Ecto neural progenitor cell (in vitro differentiated cells): ENCODE data around the gene VILL.
"Not testable (repeated sequence)": the region's sequence is repeated elsewhere in the genome, so short reads cannot be mapped to it uniquely, and the experiment has no call there.

Experiments
- DNase-seq: peaks from one replicate; pipeline ENCODE4 v3.0.0-alpha.2; 2018; ENCODE audit warnings: low spot score

Gene VILL

DNA sequence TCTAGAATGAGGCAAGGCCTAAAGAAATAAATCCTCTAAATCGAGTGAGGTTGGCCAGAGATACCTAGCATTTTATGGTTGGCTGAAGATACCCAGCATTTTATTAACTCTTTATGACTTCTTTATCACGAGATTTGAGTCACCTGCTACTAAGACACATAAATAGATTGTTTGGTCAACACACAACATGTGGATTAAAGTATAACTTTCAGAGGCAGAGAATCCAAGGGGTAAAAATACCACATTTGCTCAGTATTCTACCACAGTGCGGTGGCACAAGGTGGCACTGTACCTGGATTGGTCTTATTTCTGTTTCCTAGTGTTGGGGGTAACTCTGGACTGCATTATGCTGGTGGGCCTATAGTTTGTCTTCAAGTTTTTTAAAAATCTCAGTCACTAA is 27.0 kb upstream of the VILL start:
- DNase-seq = no peak

GRCh38 chr3:37964146-37964545 is 26.4 kb upstream of the VILL start:
- DNase-seq = no peak

- no peak for DNase-seq
Measured at GRCh38 chr3:37964716-37965115, 25.9 kb upstream of the VILL start.

DNA sequence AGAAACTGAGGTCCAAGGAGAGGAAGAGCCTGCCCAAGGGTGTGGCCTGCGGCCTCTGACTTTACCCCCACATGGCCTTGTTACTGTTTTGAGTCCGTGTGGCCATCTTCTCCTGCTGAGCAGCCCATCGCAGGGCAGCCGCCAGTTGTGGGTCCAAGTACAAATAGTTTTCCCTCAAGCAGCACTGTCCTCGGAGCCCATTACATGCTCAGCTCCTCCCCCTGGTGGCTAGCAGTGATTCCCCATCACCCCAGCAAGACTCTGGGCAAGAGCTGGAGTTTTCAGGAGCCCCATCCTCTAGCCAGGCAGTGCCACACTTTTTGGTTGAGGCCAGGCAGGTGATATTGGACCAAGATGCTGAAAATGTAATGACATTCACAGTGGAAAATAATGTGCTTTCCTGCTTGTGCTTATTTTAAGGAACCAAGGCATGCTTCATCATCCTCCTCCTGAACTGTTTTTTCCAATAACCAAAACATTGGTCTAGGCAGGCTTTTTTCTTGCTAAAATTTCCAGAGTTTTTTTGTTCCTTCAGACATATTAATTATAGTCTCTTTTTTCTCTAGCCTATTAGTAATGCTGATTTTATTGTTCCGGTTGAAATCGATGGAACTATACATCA is 23.2 kb upstream of the VILL start:
- peak; percentile 74 for DNase-seq

DNA sequence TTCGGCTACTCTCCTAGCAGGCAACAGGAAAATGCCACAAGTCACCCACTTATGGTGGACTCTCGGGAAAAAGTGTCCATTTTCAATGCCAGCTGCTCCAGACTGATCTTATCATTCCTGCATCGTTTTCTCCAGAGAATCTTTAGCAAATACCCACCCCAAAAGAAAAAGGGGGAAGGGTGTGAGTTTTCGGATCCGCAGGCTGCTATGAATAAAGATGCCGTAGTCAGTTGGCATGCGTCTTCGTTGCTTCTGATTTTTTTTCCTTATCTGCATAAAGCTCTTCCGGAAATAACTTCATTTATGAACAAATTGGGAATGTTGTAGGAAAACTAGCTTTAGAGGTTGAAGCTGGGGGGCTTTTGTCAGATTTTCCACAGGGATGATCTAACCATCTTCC is 22.4 kb upstream of the VILL start:
- no peak for DNase-seq

- no peak for DNase-seq
Measured at GRCh38 chr3:37968813-37969595, 21.6 kb upstream of the VILL start.

- DNase-seq = no peak
Measured at GRCh38 chr3:37969596-37970100, 20.9 kb upstream of the VILL start.

GRCh38 chr3:37970802-37971201 is 19.8 kb upstream of the VILL start:
- no peak for DNase-seq

DNA sequence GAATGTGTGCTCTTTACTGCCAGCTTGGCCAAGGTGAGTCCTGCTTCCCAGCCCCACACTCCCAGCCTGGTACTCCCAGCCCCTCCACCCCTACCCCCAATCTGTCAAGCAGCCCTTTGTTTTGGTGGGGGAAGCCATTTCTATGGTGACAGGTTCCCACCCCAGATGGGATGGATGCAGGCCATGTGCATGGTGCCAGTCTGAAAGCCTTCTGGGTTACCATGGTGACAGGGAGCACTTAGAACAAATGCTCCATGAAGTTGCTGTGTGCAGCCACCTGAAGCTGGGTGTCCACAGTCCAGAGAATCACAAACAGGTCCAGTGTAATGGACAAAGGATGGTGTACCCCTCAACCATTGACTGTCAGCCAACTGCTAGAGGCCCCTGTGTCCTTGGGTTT is 19.1 kb upstream of the VILL start:
- no peak for DNase-seq

DNA sequence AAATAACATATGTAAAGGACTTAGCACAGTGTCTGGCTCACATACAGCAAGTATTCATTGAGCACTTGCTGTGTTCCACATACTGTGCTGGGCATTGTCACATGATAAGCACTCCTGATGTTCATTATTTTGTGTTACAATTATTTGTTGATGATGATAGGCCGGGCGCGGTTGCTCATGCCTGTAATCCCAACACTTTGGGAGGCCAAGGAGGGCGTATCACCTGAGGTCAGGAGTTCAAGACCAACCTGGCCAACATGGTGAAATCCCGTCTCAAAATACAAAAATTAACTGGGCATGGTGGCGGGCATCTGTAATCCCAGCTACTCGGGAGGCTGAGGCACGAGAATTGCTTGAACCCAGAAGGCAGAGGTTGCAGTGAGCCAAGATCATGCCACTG is 18.5 kb upstream of the VILL start:
- not testable (repeated sequence) for DNase-seq

DNA sequence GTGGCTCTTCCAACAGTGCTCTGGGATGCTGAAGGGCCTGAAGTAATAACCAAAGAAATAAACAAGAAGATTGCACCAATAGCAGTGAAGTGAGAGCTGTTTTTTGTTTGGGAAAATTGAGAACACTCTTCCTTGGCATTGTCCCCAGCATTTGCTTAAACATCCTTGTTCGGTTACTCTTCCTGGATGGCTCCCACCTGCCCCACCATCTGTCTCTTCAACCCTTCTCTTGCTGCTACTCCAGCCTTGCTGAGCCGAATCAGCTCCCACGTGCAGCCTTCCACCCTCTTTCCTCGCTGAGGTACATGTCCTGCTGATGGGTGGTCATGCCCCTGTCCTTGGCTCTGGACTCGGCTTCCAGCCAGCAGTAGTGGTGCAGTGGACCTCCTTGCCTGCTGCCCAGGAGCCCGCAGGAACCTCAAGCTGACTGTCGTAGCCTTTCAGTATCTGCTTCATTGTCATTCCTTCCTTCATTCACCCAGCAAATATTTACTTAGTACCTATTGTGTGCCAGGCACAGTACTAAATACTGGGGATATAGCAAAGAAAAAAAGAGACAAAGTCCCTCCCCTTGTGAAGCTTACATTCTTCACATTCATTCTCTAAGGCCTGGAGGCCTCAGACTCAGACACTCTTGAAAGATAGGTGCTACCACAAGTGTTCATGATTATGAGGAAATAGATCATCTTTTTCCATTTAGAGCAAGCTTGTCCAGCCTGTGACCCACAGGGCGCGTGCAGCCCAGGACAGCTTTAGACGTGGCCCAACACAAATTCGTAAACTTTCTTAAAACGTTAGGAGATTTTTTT is 17.1 kb upstream of the VILL start:
- DNase-seq = no peak

GRCh38 chr3:37974121-37975083 is 16.2 kb upstream of the VILL start:
- no peak for DNase-seq

DNA sequence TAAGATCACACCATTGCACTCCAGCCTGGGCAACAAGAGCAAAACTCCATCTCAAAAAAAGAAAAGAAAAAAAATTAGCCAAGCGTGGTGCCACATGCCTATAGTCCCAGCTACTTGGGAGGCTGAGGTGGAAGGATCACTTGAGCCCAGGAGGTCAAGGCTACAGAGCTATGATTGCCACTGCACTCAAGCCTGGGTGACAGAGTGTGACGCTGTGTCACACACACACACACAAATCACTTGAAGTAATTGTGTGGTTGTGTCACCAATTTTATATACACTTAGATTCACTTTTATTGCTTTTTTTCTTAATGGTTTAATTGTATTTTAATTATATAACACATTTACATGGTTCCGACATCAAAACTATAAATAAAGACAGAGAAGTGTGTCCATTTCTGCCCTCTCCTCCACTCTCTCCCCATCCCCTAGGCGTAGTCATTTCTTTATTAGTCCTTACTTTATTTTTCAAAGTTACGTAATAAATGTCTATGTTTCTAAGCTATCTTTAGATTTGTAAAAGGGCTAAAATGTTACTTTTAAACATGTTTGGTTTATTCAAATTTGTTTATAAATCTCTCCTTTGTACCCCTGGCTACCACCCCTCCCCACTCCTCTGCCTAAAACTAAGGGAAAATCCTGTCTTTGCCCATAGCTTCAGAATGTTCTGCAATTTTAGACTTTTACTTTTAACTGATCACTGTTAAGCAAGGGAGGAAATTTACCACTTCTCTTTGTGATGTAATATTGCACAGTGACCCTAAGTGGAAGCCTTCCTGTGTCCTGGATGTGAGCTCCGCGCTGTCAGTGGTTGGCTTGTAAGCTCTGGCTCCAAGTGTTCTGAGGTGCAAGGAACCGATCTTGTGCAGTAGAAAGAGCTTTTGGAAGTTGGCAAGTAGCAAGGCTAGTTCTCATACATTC is 10.8 kb upstream of the VILL start:
- no peak for DNase-seq

DNA sequence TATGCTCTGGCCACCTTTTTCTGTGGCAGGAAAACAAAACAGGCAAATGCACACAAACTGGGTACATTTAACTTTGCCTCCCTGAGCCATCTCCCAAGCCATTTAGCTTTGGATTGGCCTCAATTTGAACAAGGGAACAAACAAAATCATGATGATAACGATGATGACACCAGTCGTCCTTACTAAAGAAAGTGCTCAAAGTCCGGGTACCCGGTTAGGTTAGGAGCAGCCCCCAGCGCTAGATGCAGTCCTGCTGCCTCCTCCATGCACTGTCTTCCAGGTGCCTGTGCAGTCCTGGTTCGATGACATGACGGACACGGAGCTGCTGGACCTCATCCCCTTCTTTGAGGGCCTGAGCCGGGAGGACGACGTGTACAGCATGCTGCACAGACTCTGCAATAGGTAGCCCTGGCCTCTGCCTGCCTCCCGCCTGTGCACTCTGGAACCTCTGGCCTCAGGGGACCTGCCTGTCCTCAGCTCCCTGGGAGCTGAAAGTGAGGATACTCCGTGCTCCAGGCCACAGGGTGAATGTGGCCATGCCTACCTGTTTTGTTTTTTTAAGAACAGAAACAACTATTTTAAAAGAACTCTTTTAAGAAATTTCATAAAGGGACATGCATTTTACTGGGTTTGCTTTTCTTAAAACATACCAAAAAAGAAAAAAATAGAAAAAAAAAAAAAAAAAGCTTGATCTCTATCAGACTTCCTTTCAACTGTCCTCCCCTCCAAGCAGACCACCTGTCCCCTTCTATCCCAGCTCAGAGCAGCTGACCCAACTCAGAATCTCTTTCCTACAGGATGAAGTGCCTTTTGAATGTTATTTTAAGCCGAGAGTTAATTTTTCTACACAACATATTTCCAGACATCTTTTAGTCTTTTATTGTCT is 9.9 kb upstream of the VILL start:
- no peak for DNase-seq

GRCh38 chr3:37981348-37981664 is 9.3 kb upstream of the VILL start:
- no peak for DNase-seq

- no peak for DNase-seq
Measured at GRCh38 chr3:37982331-37982730, 8.3 kb upstream of the VILL start.

DNA sequence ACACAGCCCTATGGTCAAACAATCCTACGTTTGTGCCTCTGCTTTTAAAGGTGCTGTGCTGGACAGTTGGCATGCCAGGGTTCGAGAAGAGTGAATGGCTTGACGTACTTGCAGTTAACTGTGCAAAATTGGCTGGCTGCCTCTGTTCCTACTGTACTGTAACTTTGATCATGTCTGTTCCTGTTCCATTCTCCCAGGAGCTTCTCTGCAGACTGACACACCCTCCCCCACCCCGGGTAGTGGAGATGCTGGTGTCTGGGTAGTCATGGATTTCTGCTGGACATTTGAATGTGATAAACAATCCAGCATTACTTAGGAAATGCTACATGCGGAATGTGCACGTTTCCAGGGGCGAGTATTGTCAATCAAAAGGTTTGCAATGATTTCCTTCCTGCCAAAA is 6.5 kb upstream of the VILL start:
- no peak for DNase-seq

DNA sequence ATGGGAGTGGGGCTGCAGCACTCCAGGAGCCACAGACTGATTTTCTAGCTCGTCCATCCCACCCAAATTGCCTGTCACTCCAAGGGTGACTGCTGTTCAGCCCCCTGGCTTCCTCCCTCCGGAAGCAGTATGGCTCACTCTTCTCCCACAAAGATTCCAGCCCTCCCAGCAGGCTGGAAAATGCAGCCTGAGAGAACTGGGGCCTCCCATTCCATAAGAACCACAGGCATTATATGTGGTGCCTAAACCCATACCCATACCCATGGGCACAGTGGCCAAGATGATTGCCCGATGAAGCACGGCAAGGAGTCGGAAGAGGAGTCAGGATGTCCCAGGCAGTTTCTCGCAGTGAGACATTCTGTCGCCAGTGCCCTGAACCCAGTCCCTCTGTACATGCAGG is 6.0 kb upstream of the VILL start:
- no peak for DNase-seq

- no peak for DNase-seq
Measured at GRCh38 chr3:37985637-37986320, 4.8 kb upstream of the VILL start.
